Pancreas (tissue), 10 donors: ENCODE results near the gene SLC37A3. TPM values are rescaled to one million over a fixed set of nuclear protein-coding genes. Genes with fewer than 3 reads are reported as not detected.
A peak's percentile ranks its signal among the peaks of the same experiment; 100 is the strongest.

ENCODE experiments used
- ATAC-seq, 4 donors: fragments of 200-7000 bp; cut with Tn5 transposase; one replicate each; pipeline versions ENCODE4 v1.8.0 to v1.9.1; 2020; ENCODE audit warnings: mild to moderate bottlenecking in 4 of 4, moderate library complexity in 4 of 4
- DNase-seq, 6 donors: peaks; one replicate each; pipeline ENCODE4 v3.0.0-alpha.2; 2020
- FAIRE-seq: peaks from 2 replicates; lab custom pipeline; 2012; peaks lifted over from hg19 to GRCh38; lab: Jason Lieb, UNC
- H3K27ac ChIP-seq, 4 donors: fragments of 200-600 bp; sonication (generic); 1 replicate in 3 of 4; 2 replicates in 1 of 4; pipeline versions ENCODE4 v1.5.0 to v1.8.0; 2020
- H3K27me3 ChIP-seq, 4 donors: fragments of 200-600 bp; one replicate each; pipeline ENCODE4 v1.8.0; 2021
- H3K36me3 ChIP-seq, 3 donors: fragments of 200-600 bp; sonication (generic) in 1 of 3; one replicate each; pipeline versions ENCODE4 v1.5.0 to v1.8.0; 2020 to 2021
- H3K4me1 ChIP-seq, 3 donors: fragments of 200-600 bp; one replicate each; pipeline ENCODE4 v1.8.0; 2021
- H3K4me3 ChIP-seq, 4 donors: fragments of 200-600 bp; sonication (generic) in 2 of 4; one replicate each; pipeline versions ENCODE4 v1.5.0 to v1.8.0; 2020 to 2021
- H3K9me3 ChIP-seq, 4 donors: fragments of 200-600 bp; one replicate each; pipeline ENCODE4 v1.8.0; 2021
- CTCF ChIP-seq, 4 donors: fragments of 200-600 bp; sonication (generic) in 3 of 4; IDR thresholded peaks; one replicate each; pipeline versions ENCODE4 v1.5.0 to v1.8.0; 2021; ENCODE audit warnings: antibody characterized with exemption in 4 of 4
- WGBS, 2 donors: extraction: QIAGEN DNeasy Blood & Tissue Kit; methylation state at CpG; one replicate each; pipeline ENCODE4 v1.1.7; 2013; 5-methylcytosine and 5-hydroxymethylcytosine counted together
- intact Hi-C, 3 donors: fragments of 100-400 bp; cut with DNase I; formaldehyde crosslinking; loops; one replicate each; pipeline versions ENCODE4 v1.11.1 to v1.14.2; 2022
- polyA plus RNA-seq, 2 donors: library from polyadenylated mRNA; stranded (reverse); fragments of 200-250 nt; gene quantifications; one replicate each; pipeline ENCODE4 v1.2.3, GENCODE V29; 2013
- total RNA-seq, 6 donors: library from RNA; stranded (reverse); fragmentation: NEBNext Ultra II Directional in 4 of 6; extraction: Animal tissue kit (Norgen Biotek cat#: 25700) in 4 of 6; gene quantifications; one replicate each; pipeline versions ENCODE4 v1.2.1 to v1.2.4, GENCODE V29; 2021 to 2023
- donor health status: healthy with polysubstance abuse.
- donor health status: DM: no; HTN: no; CAD: no; lungs with moderate emphysema.
- donor health status: DM: no; HTN: no; CAD: no.
- donor health status: control.
- donor health status: control.
- donor health status: Bipolar disorder and iron deficiency.
- donor health status: DM: yes; HTN: yes; CAD: no.
- donor health status: DM: no; HTN: no; CAD: no.
- donor health status: DM: no; HTN: no; CAD: no.
- donor health status: DM: yes; HTN: yes; CAD: no.

The SLC37A3 gene
- total and polyA plus RNA-seq, 8 donors, result 17.3 to 30.3 (median 24.0) TPM

GRCh38 chr7:140308060-140308459, 90.3 kb downstream of the SLC37A3 start:
- WGBS, 2 donors, result 90% methylated on average over 3 of the region's 3 CpGs
- no peak for TF ChIP-seq CTCF (IDR thresholded peaks at IDR 0.05)
- intact Hi-C loops, result no loop called here
- no peaks in the 10 kb centered on the region for H3K36me3 ChIP-seq
- FAIRE-seq (no peak), DNase-seq (no peak), ATAC-seq (no peak)
- H3K27ac ChIP-seq, result no peak overlapping the region
- no peaks in the 10 kb centered on the region for H3K27me3 ChIP-seq
- no peaks in the 10 kb centered on the region for H3K9me3 ChIP-seq
- no peak overlapping the region for H3K4me3 ChIP-seq
- H3K4me1 ChIP-seq, result peaks cover 0 to 5% (median 0%) of the 10 kb centered on the region in 3 donors

- peak in 3 of 4 donors; percentile 68 to 86 (median 79) for ATAC-seq
- H3K36me3 ChIP-seq, result no peaks in the 10 kb centered on the region
- no peaks in the 10 kb centered on the region for H3K9me3 ChIP-seq
- no peak for DNase-seq
- intact Hi-C loops, result no loop called here
- H3K4me3 ChIP-seq, result no peak overlapping the region
- 86 to 89% methylated on average over 3 of the region's 3 CpGs for WGBS, 2 donors
- H3K27me3 ChIP-seq, result no peaks in the 10 kb centered on the region
- H3K27ac ChIP-seq, result no peak overlapping the region
- TF ChIP-seq CTCF (IDR thresholded peaks at IDR 0.05), result no peak
- no peak for FAIRE-seq
- H3K4me1 ChIP-seq, result no peaks in the 10 kb centered on the region
Measured at GRCh38 chr7:140304191-140304799, 94.0 kb downstream of the SLC37A3 start.

- H3K9me3 ChIP-seq, result no peaks in the 10 kb centered on the region
- H3K4me3 ChIP-seq, result no peak overlapping the region
- H3K4me1 ChIP-seq, result no peaks in the 10 kb centered on the region
- no peaks in the 10 kb centered on the region for H3K36me3 ChIP-seq
- ATAC-seq (no peak), DNase-seq (no peak), FAIRE-seq (no peak)
- intact Hi-C loops, result no loop called here
- H3K27me3 ChIP-seq, result no peaks in the 10 kb centered on the region
- H3K27ac ChIP-seq, result no peak overlapping the region
- no peak for TF ChIP-seq CTCF (IDR thresholded peaks at IDR 0.05)
- 82 to 85% methylated on average over 13 of the region's 13 CpGs for WGBS, 2 donors
Measured at GRCh38 chr7:140300243-140301136, 97.8 kb downstream of the SLC37A3 start.

- no peak overlapping the region for H3K4me3 ChIP-seq
- H3K9me3 ChIP-seq, result no peaks in the 10 kb centered on the region
- H3K27me3 ChIP-seq, result no peaks in the 10 kb centered on the region
- no peaks in the 10 kb centered on the region for H3K36me3 ChIP-seq
- ATAC-seq (no peak), FAIRE-seq (no peak), DNase-seq (no peak)
- WGBS, 2 donors, result 82 to 84% methylated on average over 2 of the region's 2 CpGs
- no peak for TF ChIP-seq CTCF (IDR thresholded peaks at IDR 0.05)
- no peak overlapping the region for H3K27ac ChIP-seq
- intact Hi-C loops, result no loop called here
- no peaks in the 10 kb centered on the region for H3K4me1 ChIP-seq
Measured at GRCh38 chr7:140298213-140298612, 100.1 kb downstream of the SLC37A3 start.

- no peak for TF ChIP-seq CTCF (IDR thresholded peaks at IDR 0.05)
- FAIRE-seq (no peak), ATAC-seq (no peak), DNase-seq (no peak)
- Histone ChIP-seq H3K27me3 (no peaks in the 10 kb centered on the region), H3K4me3 (no peak overlapping the region), H3K36me3 (no peaks in the 10 kb centered on the region), H3K4me1 (no peaks in the 10 kb centered on the region), H3K27ac (no peak overlapping the region), H3K9me3 (no peaks in the 10 kb centered on the region)
- intact Hi-C loops, result no loop called here
- WGBS, 2 donors, result 91 to 96% methylated on average over 6 of the region's 6 CpGs
Measured at GRCh38 chr7:140297192-140297591, 101.1 kb downstream of the SLC37A3 start.
